SK-N-SH (cell line): ENCODE measurements around the gene SYT17. TPM values are rescaled to one million over a fixed set of nuclear protein-coding genes. Genes with fewer than 3 reads are reported as not detected.

Experiments
- CTCF ChIA-PET: fragments of 300-600, 350-600 bp; formaldehyde crosslinking; extraction: SDS; loops from one replicate; lab custom pipeline; 2021; lab: Yijun Ruan, JAX
- POLR2A ChIA-PET: fragments of 350-600 bp; sonication (Branson Sonifier 250); formaldehyde crosslinking; extraction: SDS; loops from one replicate; lab custom pipeline; 2020; ENCODE audit warnings: antibody characterized with exemption, inconsistent platforms; lab: Yijun Ruan, JAX
- DNase-seq: peaks from one replicate; pipeline ENCODE4 v3.0.0; 2012
- H2AFZ ChIP-seq: fragments of 200-600 bp; sonication (generic); 2 replicates; pipeline ENCODE4 v1.8.1; 2016; ENCODE audit warnings: antibody characterized with exemption, mild to moderate bottlenecking, low read depth
- H3F3A ChIP-seq: fragments of 200-600 bp; sonication (generic); replicated peaks from 2 replicates; pipeline ENCODE3; 2016; ENCODE audit warnings: antibody characterized with exemption, mild to moderate bottlenecking; ENCODE audit not compliant: insufficient read depth
- H3K27ac ChIP-seq, 2 experiments: fragments of 200-500 bp in 1 of 2; fragments of 200-600 bp in 1 of 2; sonication (Bioruptor generic) in 1 of 2; sonication (generic), shearing (Covaris generic) in 1 of 2; 2 replicates each; pipeline versions ENCODE4 v1.5.1 to v1.6.1; 2014 to 2016; ENCODE audit warnings: low read depth in 2 of 2, inconsistent platforms in 1 of 2, low read length in 1 of 2, mild to moderate bottlenecking in 1 of 2, mixed read lengths in 1 of 2
- H3K27me3 ChIP-seq: fragments of 200-600 bp; sonication (generic), shearing (Covaris generic); 2 replicates; pipeline ENCODE4 v1.6.1; 2016; ENCODE audit warnings: mixed run types; ENCODE audit not compliant: insufficient read depth
- H3K36me3 ChIP-seq, 2 experiments: fragments of 200-500 bp in 1 of 2; fragments of 200-600 bp in 1 of 2; sonication (Bioruptor generic) in 1 of 2; sonication (generic) in 1 of 2; replicated peaks in 1 of 2; 2 replicates each; pipeline versions ENCODE3 to v1.5.1; 2014 to 2016; ENCODE audit warnings: low read length in 1 of 2, mild to moderate bottlenecking in 1 of 2; ENCODE audit not compliant: insufficient read depth in 2 of 2, control insufficient read depth in 1 of 2
- H3K4me1 ChIP-seq, 2 experiments: fragments of 200-500 bp in 1 of 2; fragments of 200-600 bp in 1 of 2; sonication (Bioruptor generic) in 1 of 2; sonication (generic), shearing (Covaris generic) in 1 of 2; 2 replicates each; pipeline versions ENCODE4 v1.5.1 to v1.6.1; 2014 to 2016; ENCODE audit warnings: low read depth in 1 of 2, low read length in 1 of 2, mixed run types in 1 of 2; ENCODE audit not compliant: insufficient read depth in 2 of 2, control insufficient read depth in 1 of 2
- H3K4me2 ChIP-seq: fragments of 200-600 bp; sonication (generic), shearing (Covaris generic); 2 replicates; pipeline ENCODE4 v1.6.1; 2017; ENCODE audit warnings: mixed run types
- H3K4me3 ChIP-seq, 2 experiments: fragments of 200-500 bp in 1 of 2; fragments of 200-600 bp in 1 of 2; sonication (Bioruptor generic) in 1 of 2; sonication (generic), shearing (Covaris generic) in 1 of 2; 2 replicates each; pipeline versions ENCODE4 v1.5.1 to v1.8.1; 2014 to 2016; ENCODE audit warnings: low read depth in 2 of 2, inconsistent platforms in 1 of 2, low read length in 1 of 2, mild to moderate bottlenecking in 1 of 2, mixed read lengths in 1 of 2, moderate library complexity in 1 of 2
- H3K79me2 ChIP-seq: fragments of 200-600 bp; sonication (generic); 2 replicates; pipeline ENCODE4 v1.8.1; 2017; ENCODE audit warnings: mild to moderate bottlenecking; ENCODE audit not compliant: insufficient read depth
- H3K9ac ChIP-seq: fragments of 200-600 bp; sonication (generic); 2 replicates; pipeline ENCODE4 v1.6.1; 2017; ENCODE audit warnings: mixed run types
- H3K9me2 ChIP-seq: fragments of 200-600 bp; sonication (generic); 2 replicates; pipeline ENCODE4 v1.6.1; 2017; ENCODE audit warnings: mixed run types
- H3K9me3 ChIP-seq: fragments of 200-600 bp; sonication (generic); 2 replicates; pipeline ENCODE4 v1.6.1; 2017; ENCODE audit warnings: mixed run types, mild to moderate bottlenecking, moderate library complexity
- H4K20me1 ChIP-seq: fragments of 200-600 bp; sonication (generic); 2 replicates; pipeline ENCODE4 v1.6.1; 2017; ENCODE audit warnings: mild to moderate bottlenecking, mixed run types; ENCODE audit not compliant: insufficient read depth
- ELF1 ChIP-seq: IDR thresholded peaks from 2 replicates; pipeline ENCODE4 v1.4.0; 2012
- EP300 ChIP-seq, 2 experiments: IDR thresholded peaks; 2 replicates each; pipeline versions ENCODE4 v1.4.0 to v1.6.1; 2012; ENCODE audit warnings: borderline replicate concordance in 1 of 2, low read depth in 1 of 2, low read length in 1 of 2
- EZH2phosphoT487 ChIP-seq: fragments of 200-600 bp; sonication (generic); IDR thresholded peaks from 2 replicates; pipeline ENCODE4 v1.6.1; 2017; ENCODE audit warnings: low read depth, mixed run types, mild to moderate bottlenecking, antibody characterized with exemption, moderate library complexity, borderline replicate concordance
- FOSL2 ChIP-seq: IDR thresholded peaks from 2 replicates; pipeline ENCODE4 v1.4.0; 2012; ENCODE audit warnings: low read depth, mild to moderate bottlenecking, moderate library complexity, borderline replicate concordance
- FOXM1 ChIP-seq: IDR thresholded peaks from 2 replicates; pipeline ENCODE4 v1.4.0; 2012; ENCODE audit warnings: low read depth, mild to moderate bottlenecking
- GABPA ChIP-seq: IDR thresholded peaks from 2 replicates; pipeline ENCODE4 v1.4.0; 2012; ENCODE audit warnings: low read depth, mild to moderate bottlenecking
- GATA2 ChIP-seq: sonication (generic); formaldehyde crosslinking; IDR thresholded peaks from 2 replicates; pipeline ENCODE4 v1.5.0; 2020; ENCODE audit warnings: mild to moderate bottlenecking, missing genetic modification reagents
- IRF3 ChIP-seq: fragments of 150-350 bp; IDR thresholded peaks from 2 replicates; pipeline ENCODE4 v1.6.1; 2016; ENCODE audit warnings: mild to moderate bottlenecking, low read depth, low read length
- JUND ChIP-seq: IDR thresholded peaks from 2 replicates; pipeline ENCODE4 v1.4.0; 2012
- MEF2A ChIP-seq: IDR thresholded peaks from 2 replicates; pipeline ENCODE4 v1.4.0; 2012; ENCODE audit warnings: low read depth, borderline replicate concordance
- NRF1 ChIP-seq: IDR thresholded peaks from 2 replicates; pipeline ENCODE4 v1.6.1; 2012; ENCODE audit warnings: low read depth, mild to moderate bottlenecking, low read length
- REST ChIP-seq: IDR thresholded peaks from 2 replicates; pipeline ENCODE4 v1.6.1; 2012; ENCODE audit warnings: mild to moderate bottlenecking, low read depth, low read length, moderate library complexity
- RFX5 ChIP-seq: IDR thresholded peaks from 2 replicates; pipeline ENCODE4 v1.6.1; 2012; ENCODE audit warnings: mild to moderate bottlenecking, improper control_type of control experiment, low read length
- SMC3 ChIP-seq: IDR thresholded peaks from 2 replicates; pipeline ENCODE4 v1.6.1; 2012; ENCODE audit warnings: low read depth, low read length, improper control_type of control experiment
- TAF1 ChIP-seq: IDR thresholded peaks from 2 replicates; pipeline ENCODE4 v1.6.1; 2012; ENCODE audit warnings: low read depth, mild to moderate bottlenecking, low read length, moderate library complexity, borderline replicate concordance
- ZBTB33 ChIP-seq: IDR thresholded peaks from 2 replicates; pipeline ENCODE4 v1.4.0; 2012; ENCODE audit warnings: low read depth, borderline replicate concordance
- WGBS: methylation state at CpG from one replicate; pipeline ENCODE4 v1.1.6; 2017; ENCODE audit warnings: low lambda C conversion rate; 5-methylcytosine and 5-hydroxymethylcytosine counted together
- polyA plus RNA-seq, 3 experiments: library from polyadenylated mRNA; depleted of rRNA; stranded (reverse); fragments of >200 nt; gene quantifications; 2 replicates each; pipeline ENCODE4 v1.2.3, GENCODE V29; 2012

SYT17 gene
- polyA plus RNA-seq, 1 of the 3 experiments (the other 2 are of a cell fraction), result 0.21 TPM

- H3K9me3 ChIP-seq, result no peaks in the 10 kb centered on the region
- H3K27me3 ChIP-seq, result no peaks in the 10 kb centered on the region
- TF ChIP-seq MEF2A (no peak), SMC3 (no peak), ELF1 (no peak), JUND (no peak), GATA2 (CRISPR knock-in tag) (no peak), RFX5 (no peak), TAF1 (no peak), EP300 (IDR thresholded peaks at IDR 0.05; ENCODE audit: borderline replicate concordance in 1 of 2, low read depth in 1 of 2, low read length in 1 of 2) (no peak), GABPA (no peak), EZH2phosphoT487 (no peak), REST (no peak), FOXM1 (no peak), IRF3 (no peak), FOSL2 (no peak), NRF1 (no peak), ZBTB33 (no peak)
- H3K27ac ChIP-seq, result no peak overlapping the region
- H3K4me1 ChIP-seq, result peaks cover 0 to 8% of the 10 kb centered on the region in 2 experiments; a peak in 1 of 4 replicates
- no peak overlapping the region for H3K4me3 ChIP-seq
- no peak overlapping the region for H2AFZ ChIP-seq
- H3K9ac ChIP-seq, result no peak overlapping the region
- H3F3A ChIP-seq, result no peaks in the 10 kb centered on the region
- no peaks in the 10 kb centered on the region for H3K79me2 ChIP-seq
- H3K36me3 ChIP-seq, result no peaks in the 10 kb centered on the region
- H3K9me2 ChIP-seq, result no peaks in the 10 kb centered on the region
- DNase-seq, result no peak
- H4K20me1 ChIP-seq, result no peaks in the 10 kb centered on the region
- WGBS, result 48% methylated on average over 6 of the region's 7 CpGs
- ChIA-PET POLR2A (no interaction called here), CTCF (interaction anchor here (1.4 kb wide), 1 partner anchor 10 kb away, joined by 3 read pairs; no protein-coding TSS in a partner anchor)
- no peak overlapping the region for H3K4me2 ChIP-seq
Observed at GRCh38 chr16:19288872-19289799, 121.1 kb downstream of the SYT17 start.
